Activated B cell treated with CpG ODN at 0.5 μM for 24 hours (primary cell): ENCODE data around the gene MGRN1. TPM values are rescaled to one million over a fixed set of nuclear protein-coding genes. Genes with fewer than 3 reads are reported as not detected.

Experiments
- ATAC-seq: fragments of 200-7000 bp; cut with Tn5 transposase; one replicate; pipeline ENCODE4 v1.10.0; 2021; ENCODE audit warnings: low read depth, mild to moderate bottlenecking, moderate library complexity
- CTCF ChIA-PET: fragments of 350-600 bp; sonication (Branson Sonifier 250); formaldehyde crosslinking; loops from one replicate; lab custom pipeline; 2021; ENCODE audit warnings: antibody characterized with exemption; lab: Charles Lee
- POLR2A ChIA-PET: fragments of 350-600 bp; sonication (Branson Sonifier 250); formaldehyde crosslinking; loops from one replicate; lab custom pipeline; 2021; ENCODE audit warnings: antibody characterized with exemption; lab: Charles Lee
- DNase-seq: peaks from one replicate; pipeline ENCODE4 v3.0.0; 2022
- H3K27ac Mint-ChIP-seq: one replicate; pipeline ENCODE4 v1.8.0; 2020; ENCODE audit warnings: mixed read lengths
- H3K27me3 Mint-ChIP-seq: one replicate; pipeline ENCODE4 v1.8.0; 2021; ENCODE audit warnings: mixed read lengths
- H3K36me3 Mint-ChIP-seq: one replicate; pipeline ENCODE4 v1.8.0; 2021; ENCODE audit warnings: low read depth, mixed read lengths
- H3K4me1 Mint-ChIP-seq: one replicate; pipeline ENCODE4 v1.8.0; 2021; ENCODE audit warnings: mixed read lengths
- H3K4me3 Mint-ChIP-seq: one replicate; pipeline ENCODE4 v1.8.0; 2020; ENCODE audit warnings: mild to moderate bottlenecking, mixed read lengths
- H3K9me3 Mint-ChIP-seq: one replicate; pipeline ENCODE4 v1.8.0; 2020; ENCODE audit warnings: mixed read lengths
- intact Hi-C: fragments of 100-400 bp; cut with micrococcal nuclease; formaldehyde crosslinking; loops from one replicate; pipeline ENCODE4 v1.15.1; 2024
- total RNA-seq: library from RNA; stranded (reverse); gene quantifications from 2 replicates; pipeline ENCODE4 v1.2.3, GENCODE V29; 2022
- TF ChIP-seq, protein P1 (sequence below): fragments of 200-600 bp; IDR thresholded peaks from one replicate; pipeline ENCODE4 v1.8.0; 2022; ENCODE audit warnings: antibody characterized with exemption, mild to moderate bottlenecking

The MGRN1 gene
- total RNA-seq, 1 donor from 2014 or later, result 88.6 TPM

DNA sequence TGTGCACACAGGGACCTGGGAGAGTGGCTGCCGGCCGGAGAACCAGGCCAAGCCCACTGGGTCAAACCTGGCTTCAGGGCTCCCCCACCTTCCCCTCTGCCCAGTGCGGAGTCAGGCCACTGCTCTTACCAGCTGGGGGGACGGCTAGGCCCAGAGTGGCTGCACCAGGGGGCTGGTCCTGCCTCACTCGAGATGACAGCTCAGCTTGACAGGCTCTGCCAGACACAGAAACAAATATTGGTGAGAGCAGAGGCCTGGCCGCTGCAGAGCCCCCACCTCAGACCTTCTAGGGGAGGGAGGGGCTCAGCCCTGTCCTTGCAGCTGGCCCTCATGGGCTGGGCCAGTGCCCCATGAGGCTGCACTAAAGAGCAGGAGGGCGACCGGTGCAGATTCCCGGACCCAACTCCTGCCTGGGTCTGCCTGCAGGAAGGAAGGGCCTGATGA lies 73.2 kb downstream of the MGRN1 start:
- H3K27ac Mint-ChIP-seq, result no peak overlapping the region
- peaks cover 47% of the 10 kb centered on the region for H3K36me3 Mint-ChIP-seq
- H3K4me3 Mint-ChIP-seq, result no peak overlapping the region
- no peaks in the 10 kb centered on the region for H3K9me3 Mint-ChIP-seq
- intact Hi-C loops, result no loop called here
- peaks cover 1% of the 10 kb centered on the region for H3K4me1 Mint-ChIP-seq
- DNase-seq (no peak), ATAC-seq (no peak)
- ChIA-PET POLR2A (no interaction called here), CTCF (no interaction called here)
- TF ChIP-seq, protein P1, sequence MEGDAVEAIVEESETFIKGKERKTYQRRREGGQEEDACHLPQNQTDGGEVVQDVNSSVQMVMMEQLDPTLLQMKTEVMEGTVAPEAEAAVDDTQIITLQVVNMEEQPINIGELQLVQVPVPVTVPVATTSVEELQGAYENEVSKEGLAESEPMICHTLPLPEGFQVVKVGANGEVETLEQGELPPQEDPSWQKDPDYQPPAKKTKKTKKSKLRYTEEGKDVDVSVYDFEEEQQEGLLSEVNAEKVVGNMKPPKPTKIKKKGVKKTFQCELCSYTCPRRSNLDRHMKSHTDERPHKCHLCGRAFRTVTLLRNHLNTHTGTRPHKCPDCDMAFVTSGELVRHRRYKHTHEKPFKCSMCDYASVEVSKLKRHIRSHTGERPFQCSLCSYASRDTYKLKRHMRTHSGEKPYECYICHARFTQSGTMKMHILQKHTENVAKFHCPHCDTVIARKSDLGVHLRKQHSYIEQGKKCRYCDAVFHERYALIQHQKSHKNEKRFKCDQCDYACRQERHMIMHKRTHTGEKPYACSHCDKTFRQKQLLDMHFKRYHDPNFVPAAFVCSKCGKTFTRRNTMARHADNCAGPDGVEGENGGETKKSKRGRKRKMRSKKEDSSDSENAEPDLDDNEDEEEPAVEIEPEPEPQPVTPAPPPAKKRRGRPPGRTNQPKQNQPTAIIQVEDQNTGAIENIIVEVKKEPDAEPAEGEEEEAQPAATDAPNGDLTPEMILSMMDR, result no peak
- no peaks in the 10 kb centered on the region for H3K27me3 Mint-ChIP-seq

DNA sequence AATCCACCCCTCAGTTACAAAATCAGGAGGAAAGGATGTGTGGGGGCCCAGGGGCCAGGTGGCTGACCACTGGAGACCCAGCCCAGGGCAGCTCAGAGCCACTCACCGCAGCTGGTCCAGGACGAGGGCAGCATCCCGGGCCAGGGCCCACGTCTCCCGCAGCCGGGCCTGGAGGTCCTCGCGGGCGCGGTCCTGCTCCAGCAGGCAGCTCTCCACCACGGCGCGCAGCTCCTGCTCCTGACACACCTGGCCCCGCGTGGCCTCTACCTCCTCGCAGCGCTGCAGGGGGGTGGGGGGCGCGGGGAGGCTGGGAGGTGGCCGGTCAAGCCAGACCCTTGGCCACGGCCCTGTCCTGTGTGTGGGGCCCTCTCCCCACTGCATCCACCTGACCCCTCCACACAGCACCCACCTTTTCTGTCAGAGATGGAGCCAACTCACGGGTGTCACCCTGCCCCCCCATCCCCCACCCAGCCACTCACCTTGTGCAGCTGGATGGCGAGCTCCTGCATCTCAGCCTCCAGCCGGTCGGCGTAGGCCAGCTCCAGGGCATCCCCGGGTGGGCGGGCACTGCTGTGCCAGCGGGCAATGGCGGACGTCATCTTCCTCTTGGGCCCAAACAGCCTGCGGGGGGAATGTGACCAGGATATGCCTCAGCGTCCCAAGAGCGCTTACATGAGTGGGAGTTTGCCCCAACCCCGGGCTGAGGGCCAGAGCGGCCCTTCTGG lies 73.9 kb downstream of the MGRN1 start:
- ChIA-PET POLR2A (no interaction called here), CTCF (no interaction called here)
- TF ChIP-seq, protein P1, result no peak
- intact Hi-C loops, result no loop called here
- H3K4me1 Mint-ChIP-seq, result no peaks in the 10 kb centered on the region
- H3K27ac Mint-ChIP-seq, result no peak overlapping the region
- H3K9me3 Mint-ChIP-seq, result no peaks in the 10 kb centered on the region
- peaks cover 47% of the 10 kb centered on the region for H3K36me3 Mint-ChIP-seq
- no peaks in the 10 kb centered on the region for H3K27me3 Mint-ChIP-seq
- H3K4me3 Mint-ChIP-seq, result no peak overlapping the region
- DNase-seq (no peak), ATAC-seq (no peak)

DNA sequence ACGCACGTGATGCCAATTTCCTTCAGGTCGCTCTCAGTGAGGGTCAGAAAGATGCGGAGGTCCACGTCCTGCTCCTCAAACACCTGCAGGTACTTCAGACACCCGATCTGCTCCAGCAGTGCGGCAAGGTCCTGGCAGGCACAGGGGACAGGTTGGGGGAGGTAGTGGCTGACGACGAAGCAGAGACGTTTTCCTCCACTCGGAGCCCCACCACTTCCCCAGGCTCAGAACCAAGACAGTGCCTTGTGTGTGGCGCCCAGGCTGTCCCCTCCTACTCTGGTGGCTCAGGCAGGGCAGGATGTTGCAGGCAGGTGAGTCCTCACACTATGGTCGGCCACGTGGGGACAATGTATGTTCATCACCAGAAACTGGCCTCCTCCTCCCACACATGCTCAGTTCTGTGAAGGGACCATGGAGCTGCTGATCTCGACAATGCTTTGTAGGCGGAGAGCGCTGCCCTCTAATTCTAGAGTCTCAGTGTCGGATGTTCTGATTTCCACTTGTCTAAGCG lies 74.5 kb downstream of the MGRN1 start:
- Mint-ChIP-seq H3K36me3 (peaks cover 51% of the 10 kb centered on the region), H3K27me3 (no peaks in the 10 kb centered on the region), H3K9me3 (no peaks in the 10 kb centered on the region), H3K4me3 (no peak overlapping the region), H3K4me1 (no peaks in the 10 kb centered on the region), H3K27ac (no peak overlapping the region)
- ChIA-PET CTCF (no interaction called here), POLR2A (no interaction called here)
- intact Hi-C loops, result no loop called here
- ATAC-seq, result no peak
- TF ChIP-seq, protein P1, result no peak
- DNase-seq, result no peak

DNA sequence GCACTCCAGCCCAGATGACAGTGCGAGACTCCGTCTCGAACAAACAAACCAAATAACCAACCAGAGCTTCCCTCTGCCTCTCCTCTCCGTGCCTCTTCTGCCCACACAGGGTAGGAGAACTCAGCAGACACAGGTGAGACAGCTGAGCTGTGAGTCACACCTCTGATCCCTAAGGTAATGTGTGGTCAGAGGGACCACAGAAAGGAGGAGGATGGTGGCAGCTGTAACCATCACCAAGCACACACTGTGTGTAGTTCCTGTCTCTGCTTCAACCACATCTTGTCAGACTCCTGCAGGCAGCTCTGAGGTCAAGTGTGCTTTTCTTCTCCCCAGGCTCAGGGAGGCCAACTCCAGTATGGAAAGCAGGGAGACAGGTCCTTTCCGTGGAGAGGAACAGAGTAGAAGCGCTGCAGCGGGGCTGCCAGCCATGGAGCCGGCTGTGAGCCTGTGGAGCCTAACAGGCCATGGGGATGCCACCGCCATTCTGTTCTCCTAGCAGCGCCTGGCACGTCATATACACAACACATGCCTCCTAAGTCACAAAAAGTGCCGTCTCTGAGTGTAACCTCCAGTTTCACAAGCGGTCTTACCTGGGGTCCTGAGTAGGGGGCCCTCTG lies 75.9 kb downstream of the MGRN1 start:
- no peaks in the 10 kb centered on the region for H3K9me3 Mint-ChIP-seq
- intact Hi-C loops, result no loop called here
- H3K4me3 Mint-ChIP-seq, result no peak overlapping the region
- no peaks in the 10 kb centered on the region for H3K4me1 Mint-ChIP-seq
- CTCF ChIA-PET, result no interaction called here
- H3K27ac Mint-ChIP-seq, result no peak overlapping the region
- peaks cover 57% of the 10 kb centered on the region for H3K36me3 Mint-ChIP-seq
- POLR2A ChIA-PET, result interaction anchor here (0.6 kb wide), 1 partner anchor 210 kb away, joined by 3 read pairs; no protein-coding TSS in a partner anchor
- TF ChIP-seq, protein P1, result no peak
- ATAC-seq (no peak), DNase-seq (no peak)
- no peaks in the 10 kb centered on the region for H3K27me3 Mint-ChIP-seq

DNA sequence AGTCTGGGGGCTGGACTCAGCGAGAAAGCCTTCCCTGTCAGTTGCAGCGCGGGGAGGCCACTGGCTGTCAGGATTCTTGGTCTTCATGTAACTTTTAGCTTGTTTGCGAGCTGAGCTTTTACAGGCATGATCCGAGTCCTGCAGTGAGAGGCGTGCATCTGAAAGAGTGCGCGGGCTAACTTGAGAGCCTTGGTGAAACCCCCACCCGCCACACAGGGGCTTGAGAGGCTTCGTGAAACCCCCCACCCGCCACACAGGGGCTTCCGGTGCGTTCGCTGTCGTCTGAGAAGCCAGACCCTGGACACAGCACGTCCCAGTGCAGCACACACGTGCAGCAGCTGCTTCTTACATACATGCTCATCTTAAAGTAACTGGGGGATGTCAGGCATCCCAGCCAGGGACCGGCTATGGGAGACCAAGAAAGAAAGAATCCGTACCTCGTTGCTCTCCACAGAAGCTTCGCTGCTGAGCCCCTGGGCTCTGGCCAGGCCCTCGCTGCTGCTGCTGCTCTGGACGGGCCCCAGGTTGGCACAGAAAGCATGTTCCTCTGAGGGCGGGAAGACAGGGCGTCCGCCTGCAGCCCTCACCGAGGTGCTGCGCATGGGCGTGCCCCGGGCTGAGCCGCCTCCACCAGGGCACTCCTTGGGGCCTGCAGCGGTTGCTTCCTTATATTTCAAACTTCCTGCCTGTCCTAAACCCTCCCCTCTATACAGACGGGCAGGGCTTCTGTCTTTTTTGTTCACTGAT lies 76.5 kb downstream of the MGRN1 start:
- no peak overlapping the region for H3K27ac Mint-ChIP-seq
- H3K4me1 Mint-ChIP-seq, result no peaks in the 10 kb centered on the region
- TF ChIP-seq, protein P1, result no peak
- CTCF ChIA-PET, result no interaction called here
- ATAC-seq, result no peak
- peaks cover 50% of the 10 kb centered on the region for H3K36me3 Mint-ChIP-seq
- no peaks in the 10 kb centered on the region for H3K27me3 Mint-ChIP-seq
- POLR2A ChIA-PET, result interaction anchor here (0.6 kb wide), 1 partner anchor 210 kb away, joined by 3 read pairs; no protein-coding TSS in a partner anchor
- no peaks in the 10 kb centered on the region for H3K9me3 Mint-ChIP-seq
- intact Hi-C loops, result no loop called here
- no peak overlapping the region for H3K4me3 Mint-ChIP-seq
- DNase-seq, result no peak
